ENCODE data around the gene TERF2IP.

DNA sequence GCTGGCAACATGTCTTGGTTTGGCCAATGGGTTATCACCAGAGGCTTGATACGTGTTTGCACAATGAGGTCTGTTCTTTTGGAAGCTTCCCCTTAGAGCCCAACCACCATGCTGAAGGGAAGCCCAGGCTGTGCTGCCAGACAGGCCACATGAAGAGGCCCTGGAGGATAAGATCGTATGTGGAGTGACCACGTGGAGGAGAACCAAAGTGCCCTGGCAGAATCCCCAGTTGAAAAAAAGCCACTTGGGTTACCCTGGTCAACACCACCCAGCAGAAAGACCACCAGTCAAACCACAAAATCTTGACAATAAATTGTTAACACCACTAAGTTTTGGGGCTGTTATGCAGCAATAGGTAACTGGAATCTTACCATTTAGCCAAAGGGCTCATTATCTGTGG, 17.5 kb upstream of the TERF2IP start:
- no peak for TF ChIP-seq CTCF (IDR thresholded peaks at IDR 0.05)
- no peak for TF ChIP-seq POLR2A (IDR thresholded peaks at IDR 0.05)
